ENCODE measurements around the gene DAZAP1.

DAZAP1 gene

GRCh38 chr19:1394252-1395193 lies 12.9 kb upstream of the DAZAP1 start:
- no peak for FAIRE-seq

GRCh38 chr19:1395194-1396018 lies 12.0 kb upstream of the DAZAP1 start:
- no peak for FAIRE-seq

GRCh38 chr19:1396019-1396767 lies 11.2 kb upstream of the DAZAP1 start:
- FAIRE-seq: no peak

- FAIRE-seq: no peak
Measured at GRCh38 chr19:1396768-1397679, 10.4 kb upstream of the DAZAP1 start.

GRCh38 chr19:1397838-1398237 lies 9.5 kb upstream of the DAZAP1 start:
- FAIRE-seq: no peak

GRCh38 chr19:1399079-1399478 lies 8.3 kb upstream of the DAZAP1 start:
- FAIRE-seq: no peak

GRCh38 chr19:1399745-1400144 lies 7.6 kb upstream of the DAZAP1 start:
- no peak for FAIRE-seq

GRCh38 chr19:1400281-1401137 lies 6.9 kb upstream of the DAZAP1 start:
- FAIRE-seq: no peak

- no peak for FAIRE-seq
Measured at GRCh38 chr19:1401138-1401888, 6.1 kb upstream of the DAZAP1 start, which contains the start of gene GAMT. Gene GAMT, minus strand, starts transcription at chr19:1401542. Its CDS starts 66 bp downstream, at chr19:1401476.

- no peak for FAIRE-seq
Measured at GRCh38 chr19:1401889-1402217, 5.5 kb upstream of the DAZAP1 start.

- no peak for FAIRE-seq
Measured at GRCh38 chr19:1402411-1403070, 4.8 kb upstream of the DAZAP1 start.

GRCh38 chr19:1406774-1407527 lies 435 bp upstream of the DAZAP1 start:
- no peak for FAIRE-seq

- no peak for FAIRE-seq
Measured at GRCh38 chr19:1408300-1409203, 1.2 kb downstream of the DAZAP1 start.

GRCh38 chr19:1409204-1410005 lies 2.0 kb downstream of the DAZAP1 start:
- no peak for FAIRE-seq

GRCh38 chr19:1410136-1410786 lies 2.9 kb downstream of the DAZAP1 start:
- no peak for FAIRE-seq

- FAIRE-seq: no peak
Measured at GRCh38 chr19:1410789-1411188, 3.4 kb downstream of the DAZAP1 start.
